GM21367 (cell line): ENCODE data around the gene PCSK5.
A peak's percentile ranks its signal among the peaks of the same experiment; 100 is the strongest.
"Not testable (repeated sequence)": the region's sequence is repeated elsewhere in the genome, so short reads cannot be mapped to it uniquely, and the experiment has no call there.

Source experiments
- ATAC-seq: cut with Tn5 transposase; IDR thresholded peaks from one replicate; pipeline ENCODE4 v1.9.1; 2021; ENCODE audit not compliant: unreplicated experiment

The PCSK5 gene

DNA sequence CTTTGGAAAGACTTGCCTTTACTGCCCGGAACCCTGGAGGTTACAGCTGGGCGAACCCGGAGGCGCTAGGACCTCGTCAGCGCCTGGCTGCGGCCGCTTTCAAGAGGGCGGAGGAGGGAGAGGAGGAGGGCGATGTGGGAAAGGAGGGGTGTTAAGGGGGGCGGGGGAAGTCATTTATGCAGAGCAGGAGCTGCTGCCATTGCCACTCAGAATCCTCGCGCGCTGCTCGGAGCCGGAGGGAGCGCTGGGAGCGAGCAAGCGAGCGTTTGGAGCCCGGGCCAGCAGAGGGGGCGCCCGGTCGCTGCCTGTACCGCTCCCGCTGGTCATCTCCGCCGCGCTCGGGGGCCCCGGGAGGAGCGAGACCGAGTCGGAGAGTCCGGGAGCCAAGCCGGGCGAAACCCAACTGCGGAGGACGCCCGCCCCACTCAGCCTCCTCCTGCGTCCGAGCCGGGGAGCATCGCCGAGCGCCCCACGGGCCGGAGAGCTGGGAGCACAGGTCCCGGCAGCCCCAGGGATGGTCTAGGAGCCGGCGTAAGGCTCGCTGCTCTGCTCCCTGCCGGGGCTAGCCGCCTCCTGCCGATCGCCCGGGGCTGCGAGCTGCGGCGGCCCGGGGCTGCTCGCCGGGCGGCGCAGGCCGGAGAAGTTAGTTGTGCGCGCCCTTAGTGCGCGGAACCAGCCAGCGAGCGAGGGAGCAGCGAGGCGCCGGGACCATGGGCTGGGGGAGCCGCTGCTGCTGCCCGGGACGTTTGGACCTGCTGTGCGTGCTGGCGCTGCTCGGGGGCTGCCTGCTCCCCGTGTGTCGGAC is at the start of gene PCSK5:
Gene PCSK5, plus strand, starts transcription at position 202 of the 805 bp plus-strand sequence. Its CDS starts 509 bp downstream, at position 711.
- peak; percentile 84 for ATAC-seq

DNA sequence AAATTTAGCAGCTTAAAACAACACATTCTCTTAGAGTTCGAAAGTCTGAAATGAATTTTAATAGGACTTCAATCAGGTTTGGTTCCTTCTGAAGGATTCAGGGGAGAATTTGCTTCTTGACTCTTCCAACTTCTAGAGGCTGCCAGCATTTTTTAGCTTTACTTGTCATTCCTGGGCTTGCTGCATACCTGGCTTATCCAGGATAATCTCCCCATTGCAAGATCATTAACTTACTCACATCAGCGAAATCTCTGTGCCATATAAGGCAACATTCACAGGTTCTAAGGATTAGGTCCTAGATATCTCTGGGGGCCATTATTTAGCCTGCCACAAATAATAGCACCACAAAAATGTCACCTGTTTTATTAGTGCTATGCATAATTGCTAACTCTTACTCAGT is 46.2 kb upstream of the PCSK5 start:
- ATAC-seq, result no peak

GRCh38 chr9:75845806-75846205 is 44.7 kb upstream of the PCSK5 start:
- no peak for ATAC-seq

GRCh38 chr9:75847085-75847484 is 43.4 kb upstream of the PCSK5 start:
- ATAC-seq, result no peak

DNA sequence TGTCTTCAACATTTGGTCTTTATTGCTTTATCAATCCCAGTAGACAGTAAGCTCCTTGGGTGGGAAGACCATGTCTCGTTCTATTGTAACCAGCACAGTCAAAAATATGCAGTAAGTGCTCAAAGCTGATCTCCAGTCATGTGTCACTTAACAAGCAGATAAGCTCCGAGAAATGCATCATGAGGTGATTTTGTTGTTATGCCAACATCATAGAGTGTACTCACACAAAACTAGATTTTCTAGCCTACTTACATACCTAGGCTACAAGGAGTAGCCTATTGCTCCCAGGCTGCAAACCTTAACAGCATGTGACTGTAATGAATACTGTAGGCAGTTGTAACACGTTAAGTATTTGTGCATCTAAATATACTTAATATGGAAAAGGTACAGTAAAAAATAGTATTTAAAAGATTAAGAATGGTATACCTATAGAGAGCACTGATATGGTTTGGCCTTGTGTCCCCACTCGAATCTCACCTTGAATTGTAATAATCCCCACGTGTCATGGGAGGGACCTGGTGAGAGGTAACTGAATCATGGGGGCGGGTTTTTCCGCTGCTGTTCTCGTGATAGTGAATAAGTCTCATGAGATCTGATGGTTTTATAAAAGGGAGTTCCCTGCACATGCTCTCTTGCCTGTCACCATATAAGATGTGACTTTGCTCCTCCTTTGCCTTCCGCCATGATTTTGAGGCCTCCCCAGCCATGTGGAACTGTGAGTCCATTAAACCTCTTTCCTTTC is 39.8 kb upstream of the PCSK5 start:
- ATAC-seq, result no peak

DNA sequence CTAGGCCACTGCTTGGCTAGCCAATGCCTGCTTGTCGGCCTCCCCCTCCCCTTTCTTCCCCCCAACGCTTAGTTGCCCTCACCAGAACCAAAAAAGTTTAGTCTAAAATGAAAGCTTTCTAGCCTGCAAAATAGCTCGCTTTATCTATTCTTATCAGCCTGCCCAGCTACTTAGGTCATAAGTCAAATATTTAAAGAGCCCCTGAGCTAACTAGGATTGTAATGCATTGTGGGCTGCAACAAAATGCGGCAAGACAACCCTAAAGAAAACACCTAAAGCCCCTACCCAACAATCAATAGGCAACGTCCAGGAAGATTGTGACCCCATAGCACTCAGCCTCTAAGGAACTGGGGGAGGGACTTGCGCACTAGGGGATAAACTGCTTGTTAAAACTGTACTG is 38.6 kb upstream of the PCSK5 start:
- ATAC-seq, result no peak

GRCh38 chr9:75852746-75853145 is 37.7 kb upstream of the PCSK5 start:
- no peak for ATAC-seq

GRCh38 chr9:75855509-75855908 is 35.0 kb upstream of the PCSK5 start:
- ATAC-seq, result no peak

DNA sequence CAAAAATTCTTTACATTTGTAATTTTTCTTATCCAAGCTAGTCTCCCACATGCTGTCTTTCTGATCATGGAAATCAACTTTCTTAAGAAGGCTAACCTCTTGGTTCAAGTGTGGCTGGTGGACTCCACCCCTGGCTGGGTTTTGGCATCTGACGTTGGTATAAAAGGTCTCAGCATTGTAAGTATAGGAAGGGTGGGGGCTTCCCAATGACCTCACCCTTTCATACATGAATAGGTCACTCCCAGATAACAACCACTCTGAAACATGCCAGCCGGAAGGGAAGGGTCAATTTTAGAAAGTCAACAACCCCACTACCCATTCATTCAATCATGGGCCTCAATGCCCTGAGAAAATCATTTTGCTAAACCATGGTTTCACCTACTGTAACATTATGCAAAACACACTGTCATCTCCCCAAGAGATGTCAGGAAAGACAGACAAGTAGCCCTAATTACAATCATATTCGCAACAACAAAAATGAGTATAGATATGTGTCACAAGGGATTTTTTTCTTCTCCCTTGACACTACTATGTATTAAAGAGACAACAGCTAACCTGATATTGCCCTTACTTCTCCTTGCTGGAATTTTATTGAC is 31.9 kb upstream of the PCSK5 start:
- ATAC-seq, result no peak

GRCh38 chr9:75864266-75864665 is 26.2 kb upstream of the PCSK5 start:
- no peak for ATAC-seq

GRCh38 chr9:75866273-75866871 is 24.1 kb upstream of the PCSK5 start:
- ATAC-seq, result peak; percentile 66

DNA sequence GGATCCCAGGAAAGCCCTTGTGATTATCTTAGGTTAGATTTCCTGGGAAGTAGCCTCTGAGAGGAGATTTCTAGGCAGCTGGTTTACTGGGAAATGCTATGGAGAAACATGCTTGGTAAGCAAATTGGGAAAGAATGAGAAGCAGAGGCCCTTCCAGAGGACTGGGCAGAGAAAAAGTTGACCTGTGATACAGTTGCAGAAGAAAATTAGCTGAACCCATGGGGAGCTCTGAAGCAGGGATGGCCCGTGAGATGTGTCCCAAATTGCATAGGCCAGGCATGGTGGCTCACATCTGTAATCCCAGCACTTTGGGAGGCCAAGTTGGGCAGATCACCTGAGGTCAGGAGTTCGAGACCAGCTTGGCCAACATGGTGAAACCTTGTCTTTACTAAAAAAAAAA is 21.9 kb upstream of the PCSK5 start:
- not testable (repeated sequence) for ATAC-seq

DNA sequence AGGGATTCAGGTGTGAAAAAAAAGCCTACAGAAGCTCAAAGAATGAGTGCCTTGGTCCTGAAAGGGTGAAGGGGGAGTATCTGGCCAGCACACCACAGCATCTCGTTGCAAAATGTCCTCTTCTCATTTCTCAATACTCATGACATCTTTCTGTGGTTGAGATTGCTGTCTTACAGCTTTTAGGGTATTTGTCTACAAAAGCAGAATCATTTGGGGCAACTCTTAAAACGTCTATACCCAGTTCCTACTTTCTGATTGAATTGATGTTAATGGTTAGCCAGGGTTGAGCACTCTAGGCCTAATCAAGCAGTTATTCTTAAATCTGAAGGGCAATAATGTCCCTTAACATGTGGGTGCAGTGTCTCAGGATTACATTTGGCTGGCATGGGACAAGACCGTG is 21.2 kb upstream of the PCSK5 start:
- no peak for ATAC-seq

GRCh38 chr9:75870450-75870849 is 20.0 kb upstream of the PCSK5 start:
- no peak for ATAC-seq

DNA sequence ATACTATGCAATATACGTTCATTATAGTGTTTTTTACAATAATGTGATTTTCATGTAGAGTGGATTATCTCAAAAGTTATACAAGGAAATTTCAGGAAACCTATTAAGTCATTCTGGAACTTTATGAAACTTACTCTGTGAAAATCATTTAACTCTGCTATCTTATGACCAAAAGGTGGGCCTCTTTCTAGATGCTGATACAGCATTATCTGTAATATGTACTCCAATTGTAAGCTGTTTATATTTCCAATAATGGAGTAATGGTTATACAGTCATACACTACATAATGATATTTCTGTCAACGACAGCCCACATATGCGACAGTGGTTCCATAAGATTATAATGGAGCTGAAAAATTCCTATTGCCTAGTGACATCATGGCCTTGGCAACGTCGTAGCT is 18.8 kb upstream of the PCSK5 start:
- ATAC-seq, result no peak

GRCh38 chr9:75873712-75874111 is 16.8 kb upstream of the PCSK5 start:
- no peak for ATAC-seq

- ATAC-seq, result no peak
Observed at GRCh38 chr9:75876999-75877640, 13.4 kb upstream of the PCSK5 start.

DNA sequence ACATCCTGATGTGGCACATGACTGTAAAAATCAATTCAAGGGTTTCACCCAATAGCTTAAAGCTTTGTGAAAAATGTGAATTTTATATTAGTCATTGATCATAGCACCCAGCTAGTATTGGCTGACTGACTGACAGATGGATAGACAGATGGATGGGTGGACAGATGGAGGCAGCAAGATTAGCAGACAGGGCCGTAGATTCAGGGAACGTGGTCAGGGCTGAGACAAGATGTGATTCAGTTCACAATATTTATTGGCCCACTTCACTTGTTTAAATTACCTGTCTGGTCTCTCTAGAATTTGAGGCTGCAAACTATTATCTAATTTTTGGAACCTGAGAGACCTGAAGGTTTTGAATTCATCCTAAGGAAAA is 12.0 kb upstream of the PCSK5 start:
- no peak for ATAC-seq

DNA sequence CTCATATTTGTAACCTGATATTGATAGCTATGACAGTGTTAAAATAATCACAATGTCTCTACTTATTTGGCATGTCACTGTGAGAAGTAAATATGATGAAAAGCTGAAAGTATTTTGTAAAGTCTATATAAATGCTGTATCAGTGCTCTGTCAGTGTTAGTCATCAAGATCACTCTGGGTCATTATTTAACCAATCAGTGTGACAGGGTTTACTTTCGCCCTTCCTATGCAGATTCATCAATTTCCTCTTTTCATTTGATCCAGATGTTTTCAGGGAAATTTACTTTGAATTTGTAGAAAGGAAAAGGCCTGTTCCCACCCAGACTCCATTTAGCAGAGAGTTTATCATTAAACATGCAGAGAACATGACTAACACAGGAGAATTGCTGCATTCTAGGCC is 9.9 kb upstream of the PCSK5 start:
- ATAC-seq, result no peak

DNA sequence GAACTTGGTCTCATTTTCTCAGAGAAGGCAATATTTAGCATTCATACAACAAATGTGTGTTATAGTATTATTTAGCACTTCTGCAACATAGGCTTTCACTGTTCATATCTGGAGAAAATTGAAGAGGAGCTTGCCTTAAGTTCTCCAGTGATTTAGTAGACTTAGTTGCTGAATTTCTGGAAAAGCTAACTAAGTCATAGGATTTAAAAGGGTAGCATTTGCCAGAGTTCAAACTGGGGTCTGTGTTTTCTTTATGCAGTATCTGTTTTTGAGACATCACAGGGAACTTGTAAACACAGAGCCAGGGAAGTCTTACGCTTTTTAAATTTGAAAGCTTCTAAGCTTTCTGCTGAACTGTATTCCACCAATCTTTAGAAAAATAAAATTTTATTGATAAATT is 8.7 kb upstream of the PCSK5 start:
- no peak for ATAC-seq

GRCh38 chr9:75885652-75886051 is 4.8 kb upstream of the PCSK5 start:
- no peak for ATAC-seq
